B cell (primary cell): Measurements from ENCODE around the gene SLC37A4. TPM values are rescaled to one million over a fixed set of nuclear protein-coding genes. Genes with fewer than 3 reads are reported as not detected.
A peak's percentile ranks its signal among the peaks of the same experiment; 100 is the strongest.

ENCODE experiments used
- ATAC-seq: fragments of 200-7000 bp; cut with Tn5 transposase; one replicate; pipeline ENCODE4 v1.10.0; 2021; ENCODE audit warnings: low read depth, mild to moderate bottlenecking, moderate number of reproducible peaks, moderate library complexity
- CTCF ChIA-PET: fragments of 350-600 bp; sonication (Branson Sonifier 250); formaldehyde crosslinking; loops from one replicate; lab custom pipeline; 2021; ENCODE audit warnings: antibody characterized with exemption, inconsistent platforms; lab: Charles Lee
- POLR2A ChIA-PET: fragments of 350-600 bp; sonication (Branson Sonifier 250); formaldehyde crosslinking; loops from one replicate; lab custom pipeline; 2021; ENCODE audit warnings: antibody characterized with exemption; lab: Charles Lee
- DNase-seq: peaks from one replicate; pipeline ENCODE4 v3.0.0; 2013
- H2AFZ ChIP-seq: 2 replicates; pipeline ENCODE4 v1.6.1; 2012; ENCODE audit warnings: mild to moderate bottlenecking, low read depth, low read length; ENCODE audit not compliant: insufficient read depth, poor library complexity, severe bottlenecking
- H3K27ac ChIP-seq, 2 donors: 1 replicate in 1 of 2; 2 replicates in 1 of 2; pipeline ENCODE4 v1.5.1; 2012 to 2013; ENCODE audit warnings: low read length in 2 of 2, mild to moderate bottlenecking in 2 of 2, moderate library complexity in 1 of 2
- H3K27me3 ChIP-seq, 4 experiments: fragments of 200-600 bp in 1 of 4; sonication (generic) in 1 of 4; replicated peaks in 1 of 4; 1 replicate in 2 of 4; 2 replicates in 2 of 4; pipeline versions ENCODE4 v1.6.1 to v1.7.0; 2013 to 2016; ENCODE audit warnings: low read length in 3 of 4, mild to moderate bottlenecking in 2 of 4, mixed read lengths in 1 of 4, moderate library complexity in 1 of 4; ENCODE audit not compliant: insufficient read depth in 4 of 4, control insufficient read depth in 3 of 4; ENCODE audit errors: control extremely low read depth in 1 of 4
- H3K36me3 ChIP-seq, 2 experiments: replicated peaks in 1 of 2; 1 replicate in 1 of 2; 2 replicates in 1 of 2; pipeline versions ENCODE4 v1.6.1 to v1.7.1; 2013; ENCODE audit warnings: low read length in 1 of 2; ENCODE audit not compliant: insufficient read depth in 2 of 2, control insufficient read depth in 1 of 2; ENCODE audit errors: control extremely low read depth in 1 of 2, extremely low read depth in 1 of 2
- H3K4me1 ChIP-seq, 2 donors: fragments of 200-600 bp in 1 of 2; sonication (generic) in 1 of 2; 1 replicate in 1 of 2; 2 replicates in 1 of 2; pipeline versions ENCODE4 v1.5.1 to v1.6.1; 2013 to 2017; ENCODE audit warnings: low read length in 2 of 2; ENCODE audit not compliant: control insufficient read depth in 2 of 2, insufficient read depth in 2 of 2
- H3K4me2 ChIP-seq: replicated peaks from 2 replicates; pipeline ENCODE3; 2012; ENCODE audit warnings: mild to moderate bottlenecking, low read depth, low read length; ENCODE audit not compliant: poor library complexity, severe bottlenecking
- H3K4me3 ChIP-seq, 5 experiments: fragments of 200-600 bp in 1 of 5; sonication (generic) in 1 of 5; 1 replicate in 3 of 5; 2 replicates in 2 of 5; pipeline versions ENCODE4 v1.5.1 to v1.7.0; 2011 to 2016; ENCODE audit warnings: low read length in 4 of 5, mild to moderate bottlenecking in 4 of 5, low read depth in 2 of 5, control low read depth in 1 of 5, moderate library complexity in 1 of 5; ENCODE audit not compliant: insufficient read depth in 1 of 5; ENCODE audit errors: control extremely low read depth in 1 of 5, extremely low read depth in 1 of 5
- H3K79me2 ChIP-seq: fragments of 200-600 bp; sonication (generic); one replicate; pipeline ENCODE4 v1.6.0; 2016; ENCODE audit warnings: low read length; ENCODE audit not compliant: control insufficient read depth, insufficient read depth
- H3K9ac ChIP-seq: fragments of 200-600 bp; sonication (generic); 2 replicates; pipeline ENCODE4 v1.6.1; 2017; ENCODE audit warnings: mild to moderate bottlenecking, low read length, moderate library complexity
- H3K9me3 ChIP-seq, 3 donors: one replicate each; pipeline versions ENCODE4 v1.6.1 to v1.7.1; 2013; ENCODE audit warnings: low read length in 2 of 3; ENCODE audit not compliant: control insufficient read depth in 2 of 3, insufficient read depth in 1 of 3; ENCODE audit errors: control extremely low read depth in 1 of 3
- H4K20me1 ChIP-seq: 2 replicates; pipeline ENCODE4 v1.6.0; 2012; ENCODE audit warnings: mild to moderate bottlenecking, low read length; ENCODE audit not compliant: insufficient read depth, control insufficient read depth, poor library complexity, severe bottlenecking
- H3K27ac Mint-ChIP-seq: one replicate; pipeline ENCODE4 v1.8.0; 2021; ENCODE audit warnings: mixed read lengths
- H3K27me3 Mint-ChIP-seq: one replicate; pipeline ENCODE4 v1.8.0; 2021; ENCODE audit warnings: mixed read lengths
- H3K4me1 Mint-ChIP-seq: one replicate; pipeline ENCODE4 v1.8.0; 2021; ENCODE audit warnings: mixed read lengths
- H3K4me3 Mint-ChIP-seq: one replicate; pipeline ENCODE4 v1.8.0; 2021; ENCODE audit warnings: mixed read lengths
- H3K9me3 Mint-ChIP-seq: one replicate; pipeline ENCODE4 v1.8.0; 2022; ENCODE audit warnings: mixed read lengths; ENCODE audit not compliant: insufficient read depth
- EZH2 ChIP-seq: IDR thresholded peaks from 2 replicates; pipeline ENCODE4 v1.6.1; 2012; ENCODE audit warnings: borderline replicate concordance, low read depth, mild to moderate bottlenecking, moderate library complexity, low read length; ENCODE audit not compliant: insufficient read depth, poor library complexity, severe bottlenecking
- WGBS: methylation state at CpG from one replicate; pipeline ENCODE4 v1.1.5; 2013; ENCODE audit warnings: missing lambda C conversion rate; ENCODE audit not compliant: insufficient coverage; 5-methylcytosine and 5-hydroxymethylcytosine counted together
- intact Hi-C: fragments of 100-400 bp; cut with micrococcal nuclease; formaldehyde crosslinking; loops from one replicate; pipeline ENCODE4 v1.10.0; 2022
- polyA plus RNA-seq: library from polyadenylated mRNA; depleted of rRNA; stranded (reverse); fragments of >200 nt; gene quantifications from 2 replicates; pipeline ENCODE4 v1.2.3, GENCODE V29; 2012
- total RNA-seq, 2 donors: library from RNA; stranded (reverse); fragments of 120-200 nt in 1 of 2; gene quantifications; 1 replicate in 1 of 2; 2 replicates in 1 of 2; pipeline versions ENCODE4 v1.2.3 to v1.2.4, GENCODE V29; 2013 to 2022
- TF ChIP-seq, protein P1 (sequence below): fragments of 200-600 bp; IDR thresholded peaks from one replicate; pipeline ENCODE4 v1.8.0; 2022; ENCODE audit warnings: antibody characterized with exemption, mild to moderate bottlenecking

SLC37A4 gene
- total and polyA plus RNA-seq, 2 donors (not counting 1 experiment from before 2014, with no cell fraction given), result 14.3 to 26.3 TPM

DNA sequence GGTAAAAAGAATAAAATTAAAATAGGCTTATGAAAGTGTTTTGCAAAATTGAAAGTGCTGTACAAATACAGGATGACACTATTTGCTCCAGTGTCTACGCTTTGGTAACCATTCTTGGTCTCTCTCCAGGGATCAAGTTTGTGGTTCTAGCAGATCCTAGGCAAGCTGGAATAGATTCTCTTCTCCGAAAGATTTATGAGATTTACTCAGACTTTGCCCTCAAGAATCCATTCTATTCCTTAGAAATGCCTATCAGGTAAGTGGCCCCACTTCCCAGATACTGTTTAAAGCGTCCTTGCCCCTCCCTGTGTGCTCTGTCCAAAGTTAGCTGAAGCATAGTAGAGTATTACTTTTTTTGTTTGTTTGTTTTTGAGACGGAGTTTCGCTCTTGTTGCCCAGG lies 9.0 kb downstream of the SLC37A4 start:
- H3K4me3 ChIP-seq, result no peak overlapping the region
- H3K4me2 ChIP-seq, result no peak overlapping the region
- WGBS, result 92% methylated on average over 3 of the region's 5 CpGs
- H3K4me1 Mint-ChIP-seq, result peaks cover 34% of the 10 kb centered on the region
- no peak overlapping the region for H3K9ac ChIP-seq
- no peaks in the 10 kb centered on the region for H3K9me3 ChIP-seq
- H4K20me1 ChIP-seq, result peaks cover 10% of the 10 kb centered on the region
- H2AFZ ChIP-seq, result no peak overlapping the region
- ChIA-PET CTCF (no interaction called here), POLR2A (no interaction called here)
- H3K9me3 Mint-ChIP-seq, result no peaks in the 10 kb centered on the region
- peaks cover 60% of the 10 kb centered on the region for H3K79me2 ChIP-seq
- H3K27me3 ChIP-seq, result no peaks in the 10 kb centered on the region
- no peak for TF ChIP-seq EZH2
- TF ChIP-seq, protein P1, sequence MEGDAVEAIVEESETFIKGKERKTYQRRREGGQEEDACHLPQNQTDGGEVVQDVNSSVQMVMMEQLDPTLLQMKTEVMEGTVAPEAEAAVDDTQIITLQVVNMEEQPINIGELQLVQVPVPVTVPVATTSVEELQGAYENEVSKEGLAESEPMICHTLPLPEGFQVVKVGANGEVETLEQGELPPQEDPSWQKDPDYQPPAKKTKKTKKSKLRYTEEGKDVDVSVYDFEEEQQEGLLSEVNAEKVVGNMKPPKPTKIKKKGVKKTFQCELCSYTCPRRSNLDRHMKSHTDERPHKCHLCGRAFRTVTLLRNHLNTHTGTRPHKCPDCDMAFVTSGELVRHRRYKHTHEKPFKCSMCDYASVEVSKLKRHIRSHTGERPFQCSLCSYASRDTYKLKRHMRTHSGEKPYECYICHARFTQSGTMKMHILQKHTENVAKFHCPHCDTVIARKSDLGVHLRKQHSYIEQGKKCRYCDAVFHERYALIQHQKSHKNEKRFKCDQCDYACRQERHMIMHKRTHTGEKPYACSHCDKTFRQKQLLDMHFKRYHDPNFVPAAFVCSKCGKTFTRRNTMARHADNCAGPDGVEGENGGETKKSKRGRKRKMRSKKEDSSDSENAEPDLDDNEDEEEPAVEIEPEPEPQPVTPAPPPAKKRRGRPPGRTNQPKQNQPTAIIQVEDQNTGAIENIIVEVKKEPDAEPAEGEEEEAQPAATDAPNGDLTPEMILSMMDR, result no peak
- no peak overlapping the region for H3K4me3 Mint-ChIP-seq
- no peaks in the 10 kb centered on the region for H3K27me3 Mint-ChIP-seq
- H3K4me1 ChIP-seq, result peaks cover 21 to 24% of the 10 kb centered on the region in 2 donors
- DNase-seq (no peak), ATAC-seq (no peak)
- peaks cover 7 to 44% of the 10 kb centered on the region in 2 experiments for H3K36me3 ChIP-seq
- H3K27ac ChIP-seq, result no peak overlapping the region
- no peak overlapping the region for H3K27ac Mint-ChIP-seq
- intact Hi-C loops, result no loop called here

DNA sequence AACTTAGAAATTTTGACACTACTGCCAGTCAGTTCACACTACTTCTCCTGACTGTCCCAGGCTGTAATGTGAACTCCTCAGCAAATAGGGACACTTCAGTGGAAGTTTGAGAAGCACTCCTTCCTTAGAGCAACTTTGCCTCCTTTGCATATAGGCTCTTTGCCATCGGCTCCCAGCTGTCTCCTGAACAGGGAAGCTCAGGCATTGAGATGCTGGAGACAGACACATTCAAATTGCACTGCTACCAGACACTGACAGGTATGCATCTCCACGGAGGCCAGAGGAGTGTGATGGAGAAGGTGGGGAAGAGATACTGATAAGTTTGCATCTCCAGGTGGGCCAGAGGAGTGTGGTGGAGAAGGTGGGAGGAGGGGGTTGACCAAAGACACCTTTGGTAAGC lies 10.7 kb downstream of the SLC37A4 start:
- H3K4me3 Mint-ChIP-seq, result peak overlapping the region; percentile 100
- Histone ChIP-seq H3K27me3 (no peaks in the 10 kb centered on the region), H3K4me1 (peaks cover 27 to 34% of the 10 kb centered on the region in 2 donors), H4K20me1 (peaks cover 16% of the 10 kb centered on the region), H3K79me2 (peaks cover 66% of the 10 kb centered on the region), H3K9ac (peak overlapping the region; percentile 91), H3K36me3 (peaks cover 7 to 55% of the 10 kb centered on the region in 2 experiments), H2AFZ (no peak overlapping the region), H3K27ac (peak overlapping the region in 1 of 2 donors; percentile 92), H3K4me2 (peak overlapping the region; percentile 77), H3K4me3 (no peak overlapping the region), H3K9me3 (no peaks in the 10 kb centered on the region)
- no peaks in the 10 kb centered on the region for H3K9me3 Mint-ChIP-seq
- peaks cover 46% of the 10 kb centered on the region for H3K4me1 Mint-ChIP-seq
- ChIA-PET POLR2A (interaction anchor here (0.8 to 1.5 kb wide), 2 partner anchors 10 to 36 kb away, joined by 3 to 5 read pairs; partner anchors contain the start of gene SLC37A4), CTCF (interaction anchor here (0.7 to 3.0 kb wide), 2 partner anchors 11 to 40 kb away, joined by 4 to 14 read pairs; partner anchors contain the start of gene SLC37A4)
- intact Hi-C loops, result loop anchor here (5.0 kb wide), 2 partner anchors 187 to 228 kb away; partner anchors contain the start of genes CBL and DDX6
- no peak for TF ChIP-seq EZH2
- TF ChIP-seq, protein P1, result no peak
- H3K27me3 Mint-ChIP-seq, result no peaks in the 10 kb centered on the region
- 66% methylated on average over 2 of the region's 2 CpGs for WGBS
- peak overlapping the region; percentile 100 for H3K27ac Mint-ChIP-seq
- ATAC-seq (no peak), DNase-seq (no peak)
